ENCODE data around the gene ZNF784. TPM values are rescaled to one million over a fixed set of nuclear protein-coding genes. Genes with fewer than 3 reads are reported as not detected.
A peak's percentile ranks its signal among the peaks of the same experiment; 100 is the strongest.

The ZNF784 gene
- total RNA-seq, 2 experiments from 2014 or later = 3.4 to 4.0 TPM

DNA sequence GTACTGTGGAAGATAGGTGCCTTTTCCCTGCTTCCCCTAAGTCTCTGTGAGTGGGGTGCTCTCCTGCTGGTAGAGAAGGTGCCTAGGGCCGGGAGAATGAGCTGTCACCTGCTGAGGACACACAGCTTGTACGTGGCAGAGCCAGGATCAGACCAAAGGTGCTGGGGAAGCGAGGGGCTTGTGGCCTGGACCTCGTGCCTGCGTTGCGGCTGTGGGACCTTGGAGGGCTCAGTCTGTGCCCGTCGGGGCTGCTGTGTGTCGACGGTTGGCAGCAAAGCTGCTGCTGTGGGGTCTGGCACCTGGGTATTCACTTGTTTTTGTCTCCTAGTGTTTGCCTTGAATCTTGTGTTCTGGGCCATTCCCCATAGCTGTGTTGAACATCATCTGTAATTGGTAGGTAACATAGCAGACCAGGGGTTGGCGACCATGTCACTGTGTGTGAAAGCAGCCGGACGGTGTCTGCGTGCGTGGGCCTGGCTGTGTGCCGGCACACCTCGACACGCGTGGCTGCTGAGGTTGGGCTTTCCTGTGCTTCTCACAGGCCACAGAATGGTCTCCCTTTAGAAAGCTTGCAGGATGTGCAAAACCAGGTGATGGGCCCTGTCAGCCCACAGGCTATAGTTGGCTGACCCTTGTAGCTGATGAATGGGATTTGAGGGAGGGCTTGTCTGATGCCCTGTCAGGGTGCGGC lies 39.6 kb upstream of the ZNF784 start:
- Histone ChIP-seq H3K4me1 (ENCODE audit: insufficient read depth, low read length, poor library complexity, severe bottlenecking) (peaks cover 8% of the 10 kb centered on the region), H3K9me2 (ENCODE audit: insufficient read depth, low read length) (no peaks in the 10 kb centered on the region), H2AFZ (ENCODE audit: low read length) (no peak overlapping the region), H3K9me3 (ENCODE audit: low read length) (no peaks in the 10 kb centered on the region), H4K20me1 (ENCODE audit: insufficient read depth, low read length) (peaks cover 11% of the 10 kb centered on the region; the same call in 1 of the 2 replicates), H3K4me2 (ENCODE audit: low read length) (no peak overlapping the region), H3K4me3 (ENCODE audit: low read depth, low read length, poor library complexity, severe bottlenecking) (no peak overlapping the region), H3K79me2 (ENCODE audit: insufficient read depth, low read depth, low read length) (peaks cover 47% of the 10 kb centered on the region), H3K27ac (ENCODE audit: low read depth, low read length, poor library complexity, severe bottlenecking) (no peak overlapping the region), H3K36me3 (ENCODE audit: insufficient read depth, low read length) (peaks cover 97% of the 10 kb centered on the region)
- ChIA-PET CTCF (ENCODE audit: unreplicated experiment) (no interaction called here), POLR2A (interaction anchor here (1.1 kb wide), 1 partner anchor 10 kb away, joined by 3 read pairs; no protein-coding TSS in a partner anchor)
- intact Hi-C loops (cut with micrococcal nuclease; ENCODE audit: unreplicated experiment) = no loop called here
- BruUV-seq (replicated peaks) = no TSS peak
- DNase-seq (ENCODE audit: low spot score) = no peak
- TF ChIP-seq EZH2phosphoT487 (IDR thresholded peaks at IDR 0.05; ENCODE audit: borderline replicate concordance, low read depth, low read length) = no peak
- TF ChIP-seq, protein P1, sequence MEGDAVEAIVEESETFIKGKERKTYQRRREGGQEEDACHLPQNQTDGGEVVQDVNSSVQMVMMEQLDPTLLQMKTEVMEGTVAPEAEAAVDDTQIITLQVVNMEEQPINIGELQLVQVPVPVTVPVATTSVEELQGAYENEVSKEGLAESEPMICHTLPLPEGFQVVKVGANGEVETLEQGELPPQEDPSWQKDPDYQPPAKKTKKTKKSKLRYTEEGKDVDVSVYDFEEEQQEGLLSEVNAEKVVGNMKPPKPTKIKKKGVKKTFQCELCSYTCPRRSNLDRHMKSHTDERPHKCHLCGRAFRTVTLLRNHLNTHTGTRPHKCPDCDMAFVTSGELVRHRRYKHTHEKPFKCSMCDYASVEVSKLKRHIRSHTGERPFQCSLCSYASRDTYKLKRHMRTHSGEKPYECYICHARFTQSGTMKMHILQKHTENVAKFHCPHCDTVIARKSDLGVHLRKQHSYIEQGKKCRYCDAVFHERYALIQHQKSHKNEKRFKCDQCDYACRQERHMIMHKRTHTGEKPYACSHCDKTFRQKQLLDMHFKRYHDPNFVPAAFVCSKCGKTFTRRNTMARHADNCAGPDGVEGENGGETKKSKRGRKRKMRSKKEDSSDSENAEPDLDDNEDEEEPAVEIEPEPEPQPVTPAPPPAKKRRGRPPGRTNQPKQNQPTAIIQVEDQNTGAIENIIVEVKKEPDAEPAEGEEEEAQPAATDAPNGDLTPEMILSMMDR (conservative IDR thresholded peaks at IDR 0.05; ENCODE audit: low read length) = no peak

DNA sequence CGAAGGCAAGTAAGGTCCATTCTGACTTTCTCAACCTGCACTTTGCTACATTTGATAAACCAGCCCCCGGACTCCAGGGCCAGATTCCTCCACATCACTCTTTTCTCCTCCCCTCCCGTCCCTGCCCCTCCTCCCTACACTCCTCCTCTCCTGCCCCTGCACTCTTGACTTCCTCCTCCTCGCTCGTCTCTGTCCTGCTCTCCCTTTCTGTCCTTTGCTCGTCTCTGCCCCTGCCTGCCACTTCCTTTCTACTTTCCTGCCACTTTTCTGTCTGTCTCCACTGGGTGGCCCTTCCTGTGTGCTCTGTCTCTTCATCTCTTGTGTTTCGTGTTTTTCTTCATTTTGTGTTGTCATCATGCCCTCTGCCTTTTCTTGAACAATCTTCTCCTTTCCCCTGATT lies 37.5 kb upstream of the ZNF784 start:
- DNase-seq (ENCODE audit: low spot score) = no peak
- H3K4me2 ChIP-seq (ENCODE audit: low read length) = no peak overlapping the region
- intact Hi-C loops (cut with micrococcal nuclease; ENCODE audit: unreplicated experiment) = no loop called here
- peaks cover 68% of the 10 kb centered on the region for H3K79me2 ChIP-seq (ENCODE audit: insufficient read depth, low read depth, low read length)
- no peak overlapping the region for H3K27ac ChIP-seq (ENCODE audit: low read depth, low read length, poor library complexity, severe bottlenecking)
- H3K9me3 ChIP-seq (ENCODE audit: low read length) = no peaks in the 10 kb centered on the region
- H3K4me3 ChIP-seq (ENCODE audit: low read depth, low read length, poor library complexity, severe bottlenecking) = no peak overlapping the region
- CTCF ChIA-PET (ENCODE audit: unreplicated experiment) = no interaction called here
- H3K9me2 ChIP-seq (ENCODE audit: insufficient read depth, low read length) = no peaks in the 10 kb centered on the region
- no peak overlapping the region for H2AFZ ChIP-seq (ENCODE audit: low read length)
- H3K36me3 ChIP-seq (ENCODE audit: insufficient read depth, low read length) = peaks cover 96% of the 10 kb centered on the region
- POLR2A ChIA-PET = no interaction called here
- peaks cover 30% of the 10 kb centered on the region for H3K4me1 ChIP-seq (ENCODE audit: insufficient read depth, low read length, poor library complexity, severe bottlenecking)
- peaks cover 31% of the 10 kb centered on the region for H4K20me1 ChIP-seq (ENCODE audit: insufficient read depth, low read length)
- TF ChIP-seq, protein P1 (conservative IDR thresholded peaks at IDR 0.05; ENCODE audit: low read length) = 0 out of 2 replicates have a peak, but pooled peaks have one; percentile 20
- TF ChIP-seq EZH2phosphoT487 (IDR thresholded peaks at IDR 0.05; ENCODE audit: borderline replicate concordance, low read depth, low read length) = no peak
- no TSS peak for BruUV-seq (replicated peaks)

DNA sequence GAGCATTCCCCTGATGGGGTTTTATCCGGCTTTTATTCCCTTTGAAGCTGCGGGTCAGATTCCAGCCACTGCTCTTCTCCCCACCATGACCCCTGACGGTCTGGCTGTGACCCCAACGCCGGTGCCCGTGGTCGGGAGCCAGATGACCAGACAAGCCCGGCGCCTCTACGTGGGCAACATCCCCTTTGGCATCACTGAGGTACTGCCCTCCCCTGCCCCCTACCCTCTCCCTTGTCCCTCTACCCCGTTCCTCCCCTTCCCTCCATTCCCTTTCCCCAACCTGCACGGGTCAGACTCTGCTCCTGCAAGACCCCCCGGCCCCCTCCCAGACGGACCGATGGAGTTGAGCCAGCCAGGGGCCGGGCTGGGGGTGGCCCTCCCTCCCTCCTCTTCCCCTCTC lies 36.6 kb upstream of the ZNF784 start:
- no peak overlapping the region for H3K4me3 ChIP-seq (ENCODE audit: low read depth, low read length, poor library complexity, severe bottlenecking)
- DNase-seq (ENCODE audit: low spot score) = no peak
- no peak overlapping the region for H3K27ac ChIP-seq (ENCODE audit: low read depth, low read length, poor library complexity, severe bottlenecking)
- no peak overlapping the region for H3K4me2 ChIP-seq (ENCODE audit: low read length)
- H3K36me3 ChIP-seq (ENCODE audit: insufficient read depth, low read length) = peaks cover 96% of the 10 kb centered on the region
- CTCF ChIA-PET (ENCODE audit: unreplicated experiment) = no interaction called here
- TF ChIP-seq, protein P1 (conservative IDR thresholded peaks at IDR 0.05; ENCODE audit: low read length) = no peak
- H3K9me2 ChIP-seq (ENCODE audit: insufficient read depth, low read length) = no peaks in the 10 kb centered on the region
- POLR2A ChIA-PET = no interaction called here
- no TSS peak for BruUV-seq (replicated peaks)
- no peak overlapping the region for H2AFZ ChIP-seq (ENCODE audit: low read length)
- peaks cover 30% of the 10 kb centered on the region for H3K4me1 ChIP-seq (ENCODE audit: insufficient read depth, low read length, poor library complexity, severe bottlenecking)
- peaks cover 39% of the 10 kb centered on the region for H4K20me1 ChIP-seq (ENCODE audit: insufficient read depth, low read length)
- H3K9me3 ChIP-seq (ENCODE audit: low read length) = no peaks in the 10 kb centered on the region
- intact Hi-C loops (cut with micrococcal nuclease; ENCODE audit: unreplicated experiment) = no loop called here
- peaks cover 72% of the 10 kb centered on the region for H3K79me2 ChIP-seq (ENCODE audit: insufficient read depth, low read depth, low read length)
